Liver (tissue), 9 donors: ENCODE results near the gene TRPC1. TPM values are rescaled to one million over a fixed set of nuclear protein-coding genes. Genes with fewer than 3 reads are reported as not detected.

Experiments used
- DNase-seq: peaks from one replicate; pipeline ENCODE4 v3.0.0-alpha.2; 2017; ENCODE audit warnings: low spot score
- H3K27ac ChIP-seq, 2 donors: one replicate each; pipeline ENCODE4 v1.7.0; 2013; ENCODE audit warnings: inconsistent platforms in 2 of 2, low read length in 2 of 2, control low read depth in 1 of 2, low read depth in 1 of 2, mild to moderate bottlenecking in 1 of 2
- H3K27me3 ChIP-seq, 4 donors: one replicate each; pipeline versions ENCODE4 v1.6.1 to v1.7.0; 2013; ENCODE audit warnings: low read length in 3 of 4, inconsistent platforms in 1 of 4, mild to moderate bottlenecking in 1 of 4, moderate library complexity in 1 of 4; ENCODE audit not compliant: control insufficient read depth in 4 of 4, insufficient read depth in 4 of 4
- H3K36me3 ChIP-seq, 4 donors: one replicate each; pipeline versions ENCODE4 v1.6.1 to v1.7.0; 2013; ENCODE audit warnings: low read length in 3 of 4, mild to moderate bottlenecking in 3 of 4, low read depth in 1 of 4, moderate library complexity in 1 of 4; ENCODE audit not compliant: control insufficient read depth in 4 of 4, insufficient read depth in 3 of 4
- H3K4me1 ChIP-seq, 4 donors: one replicate each; pipeline versions ENCODE4 v1.6.1 to v1.7.0; 2013; ENCODE audit warnings: low read length in 3 of 4, mild to moderate bottlenecking in 3 of 4, moderate library complexity in 1 of 4; ENCODE audit not compliant: control insufficient read depth in 4 of 4, insufficient read depth in 4 of 4
- H3K4me3 ChIP-seq, 3 donors: one replicate each; pipeline versions ENCODE4 v1.6.1 to v1.7.0; 2013; ENCODE audit warnings: low read length in 3 of 3, control low read depth in 1 of 3, low read depth in 1 of 3, mild to moderate bottlenecking in 1 of 3
- H3K9ac ChIP-seq, 2 donors: one replicate each; pipeline ENCODE4 v1.7.0; 2013; ENCODE audit warnings: low read length in 2 of 2, mild to moderate bottlenecking in 2 of 2, moderate library complexity in 2 of 2, control low read depth in 1 of 2, low read depth in 1 of 2
- H3K9me3 ChIP-seq, 4 donors: one replicate each; pipeline versions ENCODE4 v1.6.1 to v1.7.0; 2013; ENCODE audit warnings: low read length in 3 of 4; ENCODE audit not compliant: control insufficient read depth in 4 of 4
- ATF3 ChIP-seq: IDR thresholded peaks from 2 replicates; pipeline ENCODE4 v1.6.1; 2016; ENCODE audit warnings: antibody characterized with exemption
- EGR1 ChIP-seq, 2 donors: IDR thresholded peaks; 2 replicates each; pipeline ENCODE4 v1.6.1; 2016 to 2018; ENCODE audit warnings: antibody characterized with exemption in 2 of 2, low read depth in 2 of 2
- FOXA2 ChIP-seq: IDR thresholded peaks from 2 replicates; pipeline ENCODE4 v1.6.1; 2016; ENCODE audit warnings: antibody characterized with exemption
- HNF4A ChIP-seq, 2 donors: conservative IDR thresholded peaks; 2 replicates each; pipeline ENCODE4 v1.6.1; 2016; ENCODE audit warnings: antibody characterized with exemption in 2 of 2, mild to moderate bottlenecking in 2 of 2
- HNF4G ChIP-seq: IDR thresholded peaks from 2 replicates; pipeline ENCODE4 v1.6.1; 2016; ENCODE audit warnings: antibody characterized with exemption
- JUND ChIP-seq, 2 donors: IDR thresholded peaks; 2 replicates each; pipeline ENCODE4 v1.6.1; 2016; ENCODE audit warnings: antibody characterized with exemption in 2 of 2
- NR2F2 ChIP-seq: IDR thresholded peaks from 2 replicates; pipeline ENCODE4 v1.6.1; 2016; ENCODE audit warnings: antibody characterized with exemption
- RAD21 ChIP-seq, 2 donors: IDR thresholded peaks; 2 replicates each; pipeline ENCODE4 v1.6.1; 2016; ENCODE audit warnings: antibody characterized with exemption in 2 of 2, mild to moderate bottlenecking in 2 of 2
- RXRA ChIP-seq, 2 donors: IDR thresholded peaks; 2 replicates each; pipeline ENCODE4 v1.6.1; 2017 to 2018; ENCODE audit warnings: antibody characterized with exemption in 2 of 2, mild to moderate bottlenecking in 1 of 2
- SP1 ChIP-seq: IDR thresholded peaks from 2 replicates; pipeline ENCODE4 v1.6.1; 2018; ENCODE audit warnings: antibody characterized with exemption, mild to moderate bottlenecking
- TAF1 ChIP-seq: conservative IDR thresholded peaks from 2 replicates; pipeline ENCODE4 v1.6.1; 2016; ENCODE audit warnings: antibody characterized with exemption, mild to moderate bottlenecking
- YY1 ChIP-seq: IDR thresholded peaks from 2 replicates; pipeline ENCODE4 v1.6.1; 2016; ENCODE audit warnings: antibody characterized with exemption, mild to moderate bottlenecking
- WGBS: extraction: QIAGEN DNeasy Blood & Tissue Kit; methylation state at CpG from one replicate; pipeline ENCODE4 v1.1.7; 2013; 5-methylcytosine and 5-hydroxymethylcytosine counted together
- polyA plus RNA-seq, 2 donors: library from polyadenylated mRNA; stranded (reverse) in 1 of 2; unstranded in 1 of 2; fragments of 200-250 nt in 1 of 2; fragments of >200 nt in 1 of 2; fragmentation: Nextera tagmentation in 1 of 2; extraction: Ambion mirVana in 1 of 2; gene quantifications; one replicate each; pipeline versions ENCODE4 v1.2.1 to v1.2.3, GENCODE V29; 2013 to 2015
- total RNA-seq, 2 donors: library from RNA; depleted of rRNA; stranded (reverse); fragments of >200 nt; gene quantifications; one replicate each; pipeline ENCODE4 v1.2.3, GENCODE V29; 2014
- TF ChIP-seq, protein P1 (sequence below): IDR thresholded peaks from 2 replicates; pipeline ENCODE4 v1.6.1; 2016; ENCODE audit warnings: antibody characterized with exemption
- TF ChIP-seq, protein P2 (sequence below): fragments of 150-350 bp; IDR thresholded peaks from 2 replicates; pipeline ENCODE4 v1.5.1; 2017; ENCODE audit warnings: improper control_type of control experiment, low read depth, low read length; ENCODE audit not compliant: missing input control
- TF ChIP-seq, protein P3 (sequence below): IDR thresholded peaks from 2 replicates; pipeline ENCODE4 v1.6.1; 2016; ENCODE audit warnings: antibody characterized with exemption, mild to moderate bottlenecking
- TF ChIP-seq, protein P4 (sequence below): IDR thresholded peaks from 2 replicates; pipeline ENCODE4 v1.6.1; 2016; ENCODE audit warnings: antibody characterized with exemption
- donor health status: healthy.
- donor health status: healthy.
- donor health status: healthy.
- donor health status: healthy.
- donor health status: healthy.

TRPC1 gene
- total and polyA plus RNA-seq, 4 donors = 0.15 to 4.7 (median 1.6) TPM

- no peaks in the 10 kb centered on the region for H3K9me3 ChIP-seq
- H3K9ac ChIP-seq = no peak overlapping the region
- TF ChIP-seq NR2F2 = no peak
- no peak for TF ChIP-seq HNF4A (conservative IDR thresholded peaks at IDR 0.05)
- TF ChIP-seq HNF4G = no peak
- TF ChIP-seq, protein P1, sequence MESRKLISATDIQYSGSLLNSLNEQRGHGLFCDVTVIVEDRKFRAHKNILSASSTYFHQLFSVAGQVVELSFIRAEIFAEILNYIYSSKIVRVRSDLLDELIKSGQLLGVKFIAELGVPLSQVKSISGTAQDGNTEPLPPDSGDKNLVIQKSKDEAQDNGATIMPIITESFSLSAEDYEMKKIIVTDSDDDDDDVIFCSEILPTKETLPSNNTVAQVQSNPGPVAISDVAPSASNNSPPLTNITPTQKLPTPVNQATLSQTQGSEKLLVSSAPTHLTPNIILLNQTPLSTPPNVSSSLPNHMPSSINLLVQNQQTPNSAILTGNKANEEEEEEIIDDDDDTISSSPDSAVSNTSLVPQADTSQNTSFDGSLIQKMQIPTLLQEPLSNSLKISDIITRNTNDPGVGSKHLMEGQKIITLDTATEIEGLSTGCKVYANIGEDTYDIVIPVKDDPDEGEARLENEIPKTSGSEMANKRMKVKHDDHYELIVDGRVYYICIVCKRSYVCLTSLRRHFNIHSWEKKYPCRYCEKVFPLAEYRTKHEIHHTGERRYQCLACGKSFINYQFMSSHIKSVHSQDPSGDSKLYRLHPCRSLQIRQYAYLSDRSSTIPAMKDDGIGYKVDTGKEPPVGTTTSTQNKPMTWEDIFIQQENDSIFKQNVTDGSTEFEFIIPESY = no peak
- TF ChIP-seq, protein P2, sequence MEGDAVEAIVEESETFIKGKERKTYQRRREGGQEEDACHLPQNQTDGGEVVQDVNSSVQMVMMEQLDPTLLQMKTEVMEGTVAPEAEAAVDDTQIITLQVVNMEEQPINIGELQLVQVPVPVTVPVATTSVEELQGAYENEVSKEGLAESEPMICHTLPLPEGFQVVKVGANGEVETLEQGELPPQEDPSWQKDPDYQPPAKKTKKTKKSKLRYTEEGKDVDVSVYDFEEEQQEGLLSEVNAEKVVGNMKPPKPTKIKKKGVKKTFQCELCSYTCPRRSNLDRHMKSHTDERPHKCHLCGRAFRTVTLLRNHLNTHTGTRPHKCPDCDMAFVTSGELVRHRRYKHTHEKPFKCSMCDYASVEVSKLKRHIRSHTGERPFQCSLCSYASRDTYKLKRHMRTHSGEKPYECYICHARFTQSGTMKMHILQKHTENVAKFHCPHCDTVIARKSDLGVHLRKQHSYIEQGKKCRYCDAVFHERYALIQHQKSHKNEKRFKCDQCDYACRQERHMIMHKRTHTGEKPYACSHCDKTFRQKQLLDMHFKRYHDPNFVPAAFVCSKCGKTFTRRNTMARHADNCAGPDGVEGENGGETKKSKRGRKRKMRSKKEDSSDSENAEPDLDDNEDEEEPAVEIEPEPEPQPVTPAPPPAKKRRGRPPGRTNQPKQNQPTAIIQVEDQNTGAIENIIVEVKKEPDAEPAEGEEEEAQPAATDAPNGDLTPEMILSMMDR = no peak
- TF ChIP-seq ATF3 = no peak
- TF ChIP-seq TAF1 = no peak
- TF ChIP-seq, protein P3, sequence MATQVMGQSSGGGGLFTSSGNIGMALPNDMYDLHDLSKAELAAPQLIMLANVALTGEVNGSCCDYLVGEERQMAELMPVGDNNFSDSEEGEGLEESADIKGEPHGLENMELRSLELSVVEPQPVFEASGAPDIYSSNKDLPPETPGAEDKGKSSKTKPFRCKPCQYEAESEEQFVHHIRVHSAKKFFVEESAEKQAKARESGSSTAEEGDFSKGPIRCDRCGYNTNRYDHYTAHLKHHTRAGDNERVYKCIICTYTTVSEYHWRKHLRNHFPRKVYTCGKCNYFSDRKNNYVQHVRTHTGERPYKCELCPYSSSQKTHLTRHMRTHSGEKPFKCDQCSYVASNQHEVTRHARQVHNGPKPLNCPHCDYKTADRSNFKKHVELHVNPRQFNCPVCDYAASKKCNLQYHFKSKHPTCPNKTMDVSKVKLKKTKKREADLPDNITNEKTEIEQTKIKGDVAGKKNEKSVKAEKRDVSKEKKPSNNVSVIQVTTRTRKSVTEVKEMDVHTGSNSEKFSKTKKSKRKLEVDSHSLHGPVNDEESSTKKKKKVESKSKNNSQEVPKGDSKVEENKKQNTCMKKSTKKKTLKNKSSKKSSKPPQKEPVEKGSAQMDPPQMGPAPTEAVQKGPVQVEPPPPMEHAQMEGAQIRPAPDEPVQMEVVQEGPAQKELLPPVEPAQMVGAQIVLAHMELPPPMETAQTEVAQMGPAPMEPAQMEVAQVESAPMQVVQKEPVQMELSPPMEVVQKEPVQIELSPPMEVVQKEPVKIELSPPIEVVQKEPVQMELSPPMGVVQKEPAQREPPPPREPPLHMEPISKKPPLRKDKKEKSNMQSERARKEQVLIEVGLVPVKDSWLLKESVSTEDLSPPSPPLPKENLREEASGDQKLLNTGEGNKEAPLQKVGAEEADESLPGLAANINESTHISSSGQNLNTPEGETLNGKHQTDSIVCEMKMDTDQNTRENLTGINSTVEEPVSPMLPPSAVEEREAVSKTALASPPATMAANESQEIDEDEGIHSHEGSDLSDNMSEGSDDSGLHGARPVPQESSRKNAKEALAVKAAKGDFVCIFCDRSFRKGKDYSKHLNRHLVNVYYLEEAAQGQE = no peak
- TF ChIP-seq, protein P4, sequence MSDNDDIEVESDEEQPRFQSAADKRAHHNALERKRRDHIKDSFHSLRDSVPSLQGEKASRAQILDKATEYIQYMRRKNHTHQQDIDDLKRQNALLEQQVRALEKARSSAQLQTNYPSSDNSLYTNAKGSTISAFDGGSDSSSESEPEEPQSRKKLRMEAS = no peak
- no peak for TF ChIP-seq EGR1 (IDR thresholded peaks at IDR 0.05; ENCODE audit: low read depth in 2 of 2)
- no peak for TF ChIP-seq SP1
- TF ChIP-seq FOXA2 = no peak
- no peak for TF ChIP-seq YY1
- no peak for TF ChIP-seq JUND (IDR thresholded peaks at IDR 0.05)
- TF ChIP-seq RAD21 (IDR thresholded peaks at IDR 0.05) = no peak
- H3K4me1 ChIP-seq = peaks cover 4 to 38% (median 25%) of the 10 kb centered on the region in 4 donors
- 96% methylated on average over 3 of the region's 3 CpGs for WGBS
- no peaks in the 10 kb centered on the region for H3K27me3 ChIP-seq
- no peak overlapping the region for H3K27ac ChIP-seq
- no peak overlapping the region for H3K4me3 ChIP-seq
- no peaks in the 10 kb centered on the region for H3K36me3 ChIP-seq
- DNase-seq = no peak
These were observed 125.3 kb downstream of the TRPC1 start for GRCh38 chr3:142849148-142849547.

- no peaks in the 10 kb centered on the region for H3K9me3 ChIP-seq
- peaks cover 4 to 39% (median 27%) of the 10 kb centered on the region in 4 donors for H3K4me1 ChIP-seq
- no peak for DNase-seq
- TF ChIP-seq YY1 (peak; percentile 12), TAF1 (no peak), HNF4A (conservative IDR thresholded peaks at IDR 0.05) (peak; percentile 19 to 40), RXRA (IDR thresholded peaks at IDR 0.05) (peak in 1 of 2 donors; percentile 54)
- TF ChIP-seq, protein P4 = peak; percentile 26
- TF ChIP-seq, protein P1 = no peak
- no peak overlapping the region for H3K4me3 ChIP-seq
- 75% methylated on average over 2 of the region's 2 CpGs for WGBS
- no peak overlapping the region for H3K27ac ChIP-seq
- H3K36me3 ChIP-seq = no peaks in the 10 kb centered on the region
- no peak overlapping the region for H3K9ac ChIP-seq
- no peaks in the 10 kb centered on the region for H3K27me3 ChIP-seq
These were observed 126.7 kb downstream of the TRPC1 start for GRCh38 chr3:142850395-142851023.
